ENCODE data around the gene FHOD1. TPM values are rescaled to one million over a fixed set of nuclear protein-coding genes. Genes with fewer than 3 reads are reported as not detected.
A peak's percentile ranks its signal among the peaks of the same experiment; 100 is the strongest.

The FHOD1 gene
- polyA plus RNA-seq, 1 experiment, result 21.2 TPM

- Histone ChIP-seq H3K4me3 (ENCODE audit: low read depth, low read length) (no peak within 1 kb of the TSS), H3K27me3 (ENCODE audit: control insufficient read depth, insufficient read depth, low read length) (no peaks in the 10 kb centered on the region), H3K27ac (ENCODE audit: low read depth, low read length) (no peak within 1 kb of the TSS), H3K9me3 (ENCODE audit: control insufficient read depth, insufficient read depth, low read length) (no peaks in the 10 kb centered on the region; the same call in 1 of the 2 replicates)
- no peak for DNase-seq (ENCODE audit: low read depth, low spot score)
- POLR2A ChIA-PET, result interaction anchor here (1.0 to 2.4 kb wide), 3 partner anchors 10 to 62 kb away, joined by 3 to 9 read pairs (median 4); partner anchors contain the start of gene TMEM208
- CTCF ChIA-PET, result interaction anchor here (0.9 to 1.4 kb wide), 2 partner anchors 44 to 85 kb away, joined by 3 to 4 read pairs; no protein-coding TSS in a partner anchor
- TF ChIP-seq CTCF (IDR thresholded peaks at IDR 0.05; ENCODE audit: low read depth, low read length), result peak; percentile 31; the same call in 1 of the 2 replicates
Measured at GRCh38 chr16:67199011-67199807, 48.1 kb downstream of the FHOD1 start, which contains the start of gene ELMO3. ELMO3 (plus strand) TSS chr16:67199131; CDS start chr16:67199327, 196 bp downstream.

- POLR2A ChIA-PET, result interaction anchor here (1.0 to 2.4 kb wide), 5 partner anchors 10 to 62 kb away, joined by 3 to 9 read pairs (median 3); partner anchors contain the start of gene TMEM208
- TF ChIP-seq CTCF (IDR thresholded peaks at IDR 0.05; ENCODE audit: low read depth, low read length), result peak; percentile 60
- Histone ChIP-seq H3K27me3 (ENCODE audit: control insufficient read depth, insufficient read depth, low read length) (no peaks in the 10 kb centered on the region), H3K9me3 (ENCODE audit: control insufficient read depth, insufficient read depth, low read length) (no peaks in the 10 kb centered on the region; the same call in 1 of the 2 replicates), H3K4me3 (ENCODE audit: low read depth, low read length) (no peak overlapping the region), H3K27ac (ENCODE audit: low read depth, low read length) (no peak overlapping the region)
- no peak for DNase-seq (ENCODE audit: low read depth, low spot score)
- CTCF ChIA-PET, result interaction anchor here (0.5 to 1.4 kb wide), 10 partner anchors 9 to 249 kb away, joined by 3 to 5 read pairs (median 4); partner anchors contain the start of gene CES3
Measured at GRCh38 chr16:67198238-67198734, 49.0 kb downstream of the FHOD1 start.

- DNase-seq (ENCODE audit: low read depth, low spot score), result no peak
- Histone ChIP-seq H3K9me3 (ENCODE audit: control insufficient read depth, insufficient read depth, low read length) (no peaks in the 10 kb centered on the region; the same call in 1 of the 2 replicates), H3K27ac (ENCODE audit: low read depth, low read length) (no peak overlapping the region), H3K4me3 (ENCODE audit: low read depth, low read length) (no peak overlapping the region), H3K27me3 (ENCODE audit: control insufficient read depth, insufficient read depth, low read length) (no peaks in the 10 kb centered on the region)
- no peak for TF ChIP-seq CTCF (IDR thresholded peaks at IDR 0.05; ENCODE audit: low read depth, low read length)
- ChIA-PET POLR2A (interaction anchor here (1.0 to 2.4 kb wide), 5 partner anchors 11 to 63 kb away, joined by 3 to 9 read pairs (median 3); partner anchors contain the start of gene TMEM208), CTCF (interaction anchor here (0.5 to 1.4 kb wide), 9 partner anchors 8 to 250 kb away, joined by 3 to 5 read pairs (median 4); partner anchors contain the start of gene CES3)
Measured at GRCh38 chr16:67197704-67198103, 49.6 kb downstream of the FHOD1 start.

GRCh38 chr16:67196881-67197280, 50.4 kb downstream of the FHOD1 start:
- TF ChIP-seq CTCF (IDR thresholded peaks at IDR 0.05; ENCODE audit: low read depth, low read length), result no peak
- Histone ChIP-seq H3K9me3 (ENCODE audit: control insufficient read depth, insufficient read depth, low read length) (no peaks in the 10 kb centered on the region; the same call in 1 of the 2 replicates), H3K27me3 (ENCODE audit: control insufficient read depth, insufficient read depth, low read length) (no peaks in the 10 kb centered on the region), H3K4me3 (ENCODE audit: low read depth, low read length) (no peak overlapping the region), H3K27ac (ENCODE audit: low read depth, low read length) (no peak overlapping the region)
- ChIA-PET CTCF (interaction anchor here (1.0 to 1.3 kb wide), 2 partner anchors 10 to 236 kb away, joined by 3 to 4 read pairs; partner anchors contain the start of gene CES3), POLR2A (no interaction called here)
- DNase-seq (ENCODE audit: low read depth, low spot score), result no peak
